D721Med (cell line): ENCODE data around the gene RERE.

Experiments used
- DNase-seq: peaks from one replicate; pipeline ENCODE4 v3.0.0; 2011; ENCODE audit warnings: low spot score; ENCODE audit not compliant: insufficient read length
- FAIRE-seq: peaks from 2 replicates; lab custom pipeline; 2011; peaks lifted over from hg19 to GRCh38; lab: Jason Lieb, UNC
- CTCF ChIP-seq: IDR thresholded peaks from 2 replicates; pipeline ENCODE4 v1.5.1; 2012; ENCODE audit warnings: mild to moderate bottlenecking, control low read depth; ENCODE audit not compliant: insufficient read depth; ENCODE audit errors: missing control alignments

The RERE gene

DNA sequence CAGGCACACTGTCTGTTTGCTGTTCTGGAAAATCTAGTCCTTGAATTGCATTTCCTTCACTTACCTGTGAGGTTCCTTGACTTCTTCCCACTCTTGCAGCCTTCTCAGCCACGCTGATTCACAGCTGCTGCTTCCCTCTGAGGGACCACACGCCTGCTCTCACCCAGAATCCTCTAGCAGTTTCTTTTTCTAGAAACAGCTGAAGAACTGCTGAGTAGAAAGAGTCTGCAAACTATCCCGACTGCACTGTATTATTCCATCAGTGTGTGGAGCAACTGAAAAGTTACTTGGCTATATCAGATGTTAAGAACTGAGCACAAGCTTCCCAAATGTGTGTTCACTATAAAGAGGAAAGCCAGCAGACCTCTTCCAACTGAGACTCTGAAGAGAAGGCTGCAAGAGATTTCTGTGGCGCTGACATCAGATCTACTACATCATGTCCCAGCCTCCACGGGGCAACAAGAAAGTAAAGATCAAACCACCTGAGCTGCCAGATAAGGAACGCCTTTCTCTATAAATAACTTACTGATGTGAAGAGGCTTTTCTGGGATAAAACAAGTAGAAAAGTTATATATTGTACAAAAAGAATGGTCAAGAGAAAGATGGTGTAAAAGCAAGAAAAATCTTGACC lies 226.6 kb downstream of the RERE start:
- DNase-seq = no peak
- TF ChIP-seq CTCF = no peak
- FAIRE-seq = no peak

DNA sequence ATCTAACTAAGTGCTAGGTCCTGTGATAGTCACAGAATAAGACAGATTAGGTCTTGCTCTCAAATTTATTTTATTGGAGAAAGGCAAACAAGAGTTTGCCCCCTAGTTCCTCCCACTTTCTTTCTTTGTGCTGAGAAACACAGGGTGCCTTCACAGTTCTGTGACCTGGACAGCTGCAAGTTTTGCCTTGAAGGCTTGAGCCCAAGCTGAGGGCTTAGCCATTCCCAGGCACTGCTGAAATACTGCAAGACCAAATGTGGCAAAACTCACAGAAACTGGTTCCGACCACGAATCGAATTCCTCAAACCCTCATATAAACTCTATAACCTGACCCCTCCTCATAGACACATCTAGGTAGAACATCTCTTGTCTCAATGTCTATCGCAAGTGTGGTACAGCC lies 227.9 kb downstream of the RERE start:
- no peak for TF ChIP-seq CTCF
- FAIRE-seq = no peak
- no peak for DNase-seq

GRCh38 chr1:8587784-8588183 lies 229.7 kb downstream of the RERE start:
- DNase-seq = no peak
- no peak for FAIRE-seq
- TF ChIP-seq CTCF = no peak

DNA sequence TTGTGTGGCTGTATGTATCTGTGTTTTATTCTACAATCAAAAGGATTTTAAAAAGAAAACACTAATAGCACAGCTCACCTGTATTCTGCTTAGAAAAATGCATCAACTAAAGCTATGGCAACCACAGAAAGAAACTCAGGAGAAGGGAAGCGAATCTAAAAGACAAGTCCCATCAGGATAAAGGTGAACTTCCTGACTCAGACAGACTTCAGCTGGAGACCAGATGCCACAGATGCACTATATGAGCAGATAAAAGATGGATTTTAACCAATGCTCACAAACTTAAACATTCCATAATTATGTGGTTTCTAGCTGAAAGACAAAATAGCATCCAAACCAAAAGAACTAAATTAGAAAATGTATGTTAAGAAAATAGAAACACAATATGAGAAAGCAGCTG lies 231.0 kb downstream of the RERE start:
- FAIRE-seq (no peak), DNase-seq (no peak)
- no peak for TF ChIP-seq CTCF

DNA sequence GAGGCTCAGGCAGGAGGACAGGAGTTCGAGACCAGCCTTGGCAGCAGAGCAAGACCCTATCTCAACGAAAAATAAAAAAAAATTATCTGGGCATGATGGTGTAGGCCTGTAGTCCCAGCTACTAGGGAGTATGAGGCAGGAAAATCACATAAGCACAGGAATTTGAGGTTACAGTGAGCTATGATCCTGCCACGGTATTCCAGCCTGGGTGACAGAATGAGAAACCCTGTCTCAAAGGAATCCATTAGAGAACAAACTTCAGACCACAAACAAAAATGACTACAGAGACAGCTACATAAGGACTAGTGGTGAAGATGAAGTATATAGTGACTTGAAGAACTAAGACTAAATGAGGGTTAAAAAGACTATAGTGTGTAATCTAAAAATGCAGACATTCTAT lies 233.1 kb downstream of the RERE start:
- TF ChIP-seq CTCF = no peak
- no peak for DNase-seq
- FAIRE-seq = no peak

- DNase-seq (no peak), FAIRE-seq (no peak)
- no peak for TF ChIP-seq CTCF
These were observed 234.4 kb downstream of the RERE start for GRCh38 chr1:8583031-8583430.

- FAIRE-seq (no peak), DNase-seq (no peak)
- TF ChIP-seq CTCF = no peak
These were observed 236.9 kb downstream of the RERE start for GRCh38 chr1:8580566-8580965.
